Sigmoid colon (tissue), 4 donors: ENCODE results near the gene DIAPH1.

Experiments
- CTCF ChIP-seq, 4 experiments: fragments of 450-650 bp in 3 of 4; fragments of 200-600 bp in 1 of 4; IDR thresholded peaks; one replicate each; pipeline ENCODE4 v1.5.1; 2016 to 2019; ENCODE audit warnings: antibody characterized with exemption in 4 of 4, mild to moderate bottlenecking in 3 of 4, moderate library complexity in 2 of 4
- POLR2A ChIP-seq, 2 donors: fragments of 450-650 bp; IDR thresholded peaks; one replicate each; pipeline ENCODE4 v1.6.1; 2016; ENCODE audit warnings: antibody characterized with exemption in 2 of 2, mild to moderate bottlenecking in 2 of 2, moderate library complexity in 2 of 2
- POLR2AphosphoS5 ChIP-seq, 4 donors: sonication (generic); formaldehyde crosslinking; IDR thresholded peaks; one replicate each; pipeline ENCODE4 v1.6.1; 2017; ENCODE audit warnings: antibody characterized with exemption in 4 of 4

GRCh38 chr5:141615991-141616720 is 2.6 kb downstream of the DIAPH1 start:
- no peak for TF ChIP-seq CTCF (IDR thresholded peaks at IDR 0.05)
- no peak for TF ChIP-seq POLR2A (IDR thresholded peaks at IDR 0.05)
- TF ChIP-seq POLR2AphosphoS5 (IDR thresholded peaks at IDR 0.05), result no peak
